ENCODE data around the gene RAD51D. TPM values are rescaled to one million over a fixed set of nuclear protein-coding genes. Genes with fewer than 3 reads are reported as not detected.

RAD51D gene
- total RNA-seq, 3 donors from 2014 or later = 9.1 to 14.4 (median 11.6) TPM

DNA sequence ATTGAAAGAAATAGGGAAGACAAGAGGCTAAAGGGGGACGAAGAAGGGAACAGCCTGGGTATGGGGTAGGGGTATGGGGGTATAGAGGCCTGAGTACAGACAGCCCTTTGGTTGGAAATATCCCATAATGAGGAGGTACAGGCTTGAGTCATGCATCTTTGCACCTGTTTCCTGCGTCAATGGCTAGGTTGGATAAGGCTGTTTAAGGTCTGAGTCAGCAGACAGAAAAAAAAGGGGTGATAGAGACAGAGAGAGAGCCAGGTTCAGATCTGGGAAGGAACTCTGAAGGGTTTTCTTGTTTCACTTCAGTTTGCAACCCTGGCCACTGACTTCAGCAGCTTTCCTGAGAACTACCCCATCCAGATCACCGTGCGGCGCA lies 10.3 kb upstream of the RAD51D start:
- DNase-seq = no peak
- intact Hi-C loops (cut with DNase I, micrococcal nuclease) = loop anchor here in 1 of 2 donors (10.0 kb wide), 1 partner anchor 565 kb away; no protein-coding TSS in a partner anchor
- TF ChIP-seq, protein P1, sequence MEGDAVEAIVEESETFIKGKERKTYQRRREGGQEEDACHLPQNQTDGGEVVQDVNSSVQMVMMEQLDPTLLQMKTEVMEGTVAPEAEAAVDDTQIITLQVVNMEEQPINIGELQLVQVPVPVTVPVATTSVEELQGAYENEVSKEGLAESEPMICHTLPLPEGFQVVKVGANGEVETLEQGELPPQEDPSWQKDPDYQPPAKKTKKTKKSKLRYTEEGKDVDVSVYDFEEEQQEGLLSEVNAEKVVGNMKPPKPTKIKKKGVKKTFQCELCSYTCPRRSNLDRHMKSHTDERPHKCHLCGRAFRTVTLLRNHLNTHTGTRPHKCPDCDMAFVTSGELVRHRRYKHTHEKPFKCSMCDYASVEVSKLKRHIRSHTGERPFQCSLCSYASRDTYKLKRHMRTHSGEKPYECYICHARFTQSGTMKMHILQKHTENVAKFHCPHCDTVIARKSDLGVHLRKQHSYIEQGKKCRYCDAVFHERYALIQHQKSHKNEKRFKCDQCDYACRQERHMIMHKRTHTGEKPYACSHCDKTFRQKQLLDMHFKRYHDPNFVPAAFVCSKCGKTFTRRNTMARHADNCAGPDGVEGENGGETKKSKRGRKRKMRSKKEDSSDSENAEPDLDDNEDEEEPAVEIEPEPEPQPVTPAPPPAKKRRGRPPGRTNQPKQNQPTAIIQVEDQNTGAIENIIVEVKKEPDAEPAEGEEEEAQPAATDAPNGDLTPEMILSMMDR (IDR thresholded peaks at IDR 0.05) = no peak
- no peak for ATAC-seq
- no peaks in the 10 kb centered on the region for H3K4me1 ChIP-seq (ENCODE audit: low read depth)
- H3K9me3 ChIP-seq = no peaks in the 10 kb centered on the region
- H3K36me3 ChIP-seq (ENCODE audit: low read depth) = peaks cover 7% of the 10 kb centered on the region
- no peak overlapping the region for H3K4me3 ChIP-seq

- TF ChIP-seq, protein P1 (IDR thresholded peaks at IDR 0.05) = no peak
- ATAC-seq = no peak
- Histone ChIP-seq H3K4me3 (no peak overlapping the region), H3K9me3 (no peaks in the 10 kb centered on the region), H3K36me3 (ENCODE audit: low read depth) (peaks cover 3% of the 10 kb centered on the region), H3K4me1 (ENCODE audit: low read depth) (no peaks in the 10 kb centered on the region)
- no peak for DNase-seq
- intact Hi-C loops (cut with DNase I, micrococcal nuclease) = no loop called here
Measured at GRCh38 chr17:35129154-35129972, 9.7 kb upstream of the RAD51D start.

DNA sequence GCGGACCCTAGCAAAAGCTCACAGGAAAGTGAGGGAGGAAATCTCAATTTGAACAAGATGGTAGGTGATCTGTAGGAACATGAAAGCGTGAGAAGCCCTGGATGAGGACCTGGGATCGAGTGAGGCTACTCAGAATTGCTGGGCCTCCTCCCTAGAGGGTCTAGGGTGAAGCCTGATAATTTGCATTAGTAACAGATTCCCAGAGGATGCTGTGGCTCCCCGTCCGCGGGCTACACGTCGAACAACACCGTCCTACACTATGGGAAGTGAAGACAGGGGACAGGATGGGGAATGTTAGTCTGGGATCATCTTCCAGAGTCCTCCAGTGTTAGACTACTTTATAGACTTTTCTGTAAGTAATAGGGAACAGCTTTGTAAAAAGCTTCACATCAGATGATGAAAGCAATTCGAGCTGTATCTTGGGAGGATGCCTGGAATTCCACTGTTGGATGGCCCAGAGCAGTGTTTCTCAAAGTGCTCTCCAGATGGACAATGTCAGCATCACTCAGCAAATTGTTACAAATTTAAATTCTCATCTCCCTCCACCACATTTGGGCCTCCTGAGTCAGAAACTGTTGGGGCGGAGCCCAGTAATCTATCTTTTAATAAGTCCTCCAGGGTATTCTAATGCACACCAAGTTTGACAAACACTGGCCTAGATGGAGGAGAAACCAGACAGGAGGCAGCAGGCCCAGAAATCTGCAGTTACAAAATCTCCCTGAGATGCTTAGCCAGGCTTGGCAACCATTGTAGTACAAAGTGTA lies 8.3 kb upstream of the RAD51D start:
- no peak for DNase-seq
- intact Hi-C loops (cut with DNase I, micrococcal nuclease) = no loop called here
- no peaks in the 10 kb centered on the region for H3K9me3 ChIP-seq
- TF ChIP-seq, protein P1 (IDR thresholded peaks at IDR 0.05) = no peak
- no peaks in the 10 kb centered on the region for H3K4me1 ChIP-seq (ENCODE audit: low read depth)
- no peak for ATAC-seq
- H3K36me3 ChIP-seq (ENCODE audit: low read depth) = no peaks in the 10 kb centered on the region
- H3K4me3 ChIP-seq = no peak overlapping the region

- DNase-seq (no peak), ATAC-seq (no peak)
- Histone ChIP-seq H3K9me3 (no peaks in the 10 kb centered on the region), H3K4me3 (no peak within 1 kb of the TSS), H3K4me1 (ENCODE audit: low read depth) (peaks cover 9% of the 10 kb centered on the region), H3K36me3 (ENCODE audit: low read depth) (no peaks in the 10 kb centered on the region)
- intact Hi-C loops (cut with DNase I, micrococcal nuclease) = no loop called here
- TF ChIP-seq, protein P1 (IDR thresholded peaks at IDR 0.05) = no peak
Measured at GRCh38 chr17:35121315-35121714, 1.7 kb upstream of the RAD51D start, which contains the start of gene FNDC8. FNDC8 (plus strand) TSS chr17:35121615; CDS start chr17:35121694, 79 bp downstream.

DNA sequence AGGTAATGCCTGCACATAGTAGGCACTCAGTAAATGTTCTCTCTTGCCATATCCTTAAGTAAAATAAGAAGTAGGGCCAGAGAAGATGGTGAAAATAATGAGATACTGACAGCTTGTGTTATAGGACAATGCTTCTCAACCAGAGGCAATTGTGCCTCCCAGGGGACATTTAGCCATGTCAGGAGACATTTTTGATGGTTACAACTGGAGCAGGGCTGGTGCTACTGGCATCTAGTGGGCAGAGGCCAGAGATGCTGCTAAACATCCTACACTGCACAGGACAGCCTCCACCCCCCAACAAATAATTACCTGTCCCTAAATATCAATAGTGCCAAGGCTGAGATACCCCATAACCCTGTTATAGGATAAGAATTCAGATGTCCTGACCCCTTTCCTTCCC lies 1.7 kb downstream of the RAD51D start:
- intact Hi-C loops (cut with DNase I, micrococcal nuclease) = loop anchor here (5.0 to 10.0 kb wide), 3 partner anchors 121 to 581 kb away; no protein-coding TSS in a partner anchor
- no peak overlapping the region for H3K4me3 ChIP-seq
- H3K36me3 ChIP-seq (ENCODE audit: low read depth) = no peaks in the 10 kb centered on the region
- H3K4me1 ChIP-seq (ENCODE audit: low read depth) = peaks cover 9% of the 10 kb centered on the region
- no peaks in the 10 kb centered on the region for H3K9me3 ChIP-seq
- no peak for ATAC-seq
- TF ChIP-seq, protein P1 (IDR thresholded peaks at IDR 0.05) = no peak
- no peak for DNase-seq
